Endothelial cell of umbilical vein (primary cell): ENCODE data around the gene RBMS1. TPM values are rescaled to one million over a fixed set of nuclear protein-coding genes. Genes with fewer than 3 reads are reported as not detected.

ENCODE experiments used
- BruUV-seq: library from RNA; stranded (reverse); fragments of 400-500 nt; replicated peaks from 2 replicates; lab custom pipeline; 2021; lab: Mats Ljungman, UMichigan
- CTCF ChIA-PET: fragments of 300-600, 350-600 bp; sonication (Branson Sonifier 250); formaldehyde crosslinking; loops from one replicate; lab custom pipeline; 2021; ENCODE audit warnings: antibody characterized with exemption, inconsistent platforms; lab: Charles Lee
- POLR2A ChIA-PET: fragments of 300-600, 350-600 bp; sonication (Branson Sonifier 250); formaldehyde crosslinking; loops from one replicate; lab custom pipeline; 2021; ENCODE audit warnings: antibody characterized with exemption, inconsistent platforms; lab: Charles Lee
- DNase-seq: peaks from one replicate; pipeline ENCODE4 v3.0.0-alpha.2; 2011; ENCODE audit warnings: low read depth, low spot score
- FAIRE-seq: peaks from 2 replicates; lab custom pipeline; 2011; peaks lifted over from hg19 to GRCh38; lab: Jason Lieb, UNC
- H2AFZ ChIP-seq: 2 replicates; pipeline ENCODE4 v1.6.0; 2012; ENCODE audit warnings: low read depth, low read length, control low read depth, inconsistent platforms
- H3K27ac ChIP-seq: 2 replicates; pipeline ENCODE4 v1.5.1; 2011; ENCODE audit warnings: low read depth, mild to moderate bottlenecking, control low read depth, low read length, moderate library complexity; ENCODE audit not compliant: insufficient read depth
- H3K27me3 ChIP-seq, 2 experiments: 2 replicates each; pipeline versions ENCODE4 v1.6.0 to v1.6.1; 2011; ENCODE audit warnings: low read length in 2 of 2, mixed read lengths in 1 of 2; ENCODE audit not compliant: control insufficient read depth in 2 of 2, insufficient read depth in 2 of 2
- H3K36me3 ChIP-seq, 2 experiments: 2 replicates in 1 of 2; 3 replicates in 1 of 2; pipeline ENCODE4 v1.5.1; 2011; ENCODE audit warnings: low read length in 2 of 2, mild to moderate bottlenecking in 1 of 2, moderate library complexity in 1 of 2; ENCODE audit not compliant: control insufficient read depth in 2 of 2, insufficient read depth in 2 of 2; ENCODE audit errors: extremely low read depth in 1 of 2
- H3K4me1 ChIP-seq: 3 replicates; pipeline ENCODE4 v1.5.1; 2011; ENCODE audit warnings: mild to moderate bottlenecking, low read length; ENCODE audit not compliant: control insufficient read depth, insufficient read depth; ENCODE audit errors: extremely low read depth
- H3K4me2 ChIP-seq: 2 replicates; pipeline ENCODE4 v1.6.1; 2011; ENCODE audit warnings: low read length, control low read depth, mixed read lengths; ENCODE audit not compliant: insufficient read depth
- H3K4me3 ChIP-seq, 3 experiments: fragments of 200-600 bp in 1 of 3; sonication (generic), shearing (Covaris generic) in 1 of 3; replicated peaks in 1 of 3; 2 replicates each; pipeline ENCODE4 v1.5.1; 2011 to 2016; ENCODE audit warnings: control low read depth in 3 of 3, low read length in 3 of 3, mild to moderate bottlenecking in 2 of 3, inconsistent platforms in 1 of 3, low read depth in 1 of 3, moderate library complexity in 1 of 3; ENCODE audit not compliant: insufficient read depth in 1 of 3
- H3K79me2 ChIP-seq: 2 replicates; pipeline ENCODE4 v1.6.0; 2012; ENCODE audit warnings: low read length, inconsistent platforms; ENCODE audit not compliant: control insufficient read depth, insufficient read depth
- H3K9ac ChIP-seq: replicated peaks from 2 replicates; pipeline ENCODE3; 2011; ENCODE audit warnings: low read length, control low read depth; ENCODE audit not compliant: insufficient read depth; ENCODE audit errors: extremely low read depth
- H3K9me1 ChIP-seq: replicated peaks from 3 replicates; pipeline ENCODE4 v1.6.0; 2011; ENCODE audit warnings: mild to moderate bottlenecking, low read length; ENCODE audit not compliant: control insufficient read depth, insufficient read depth; ENCODE audit errors: extremely low read depth
- H3K9me3 ChIP-seq: replicated peaks from 2 replicates; pipeline ENCODE4 v1.5.1; 2012; ENCODE audit warnings: low read length, inconsistent platforms; ENCODE audit not compliant: control insufficient read depth, insufficient read depth
- H4K20me1 ChIP-seq: replicated peaks from 2 replicates; pipeline ENCODE3; 2011; ENCODE audit warnings: mild to moderate bottlenecking, low read length; ENCODE audit not compliant: control insufficient read depth, insufficient read depth; ENCODE audit errors: extremely low read depth
- CTCF ChIP-seq, 2 donors: IDR thresholded peaks; 1 replicate in 1 of 2; 2 replicates in 1 of 2; pipeline ENCODE4 v1.5.1; 2011; ENCODE audit warnings: low read length in 2 of 2, mild to moderate bottlenecking in 2 of 2, moderate library complexity in 2 of 2, control low read depth in 1 of 2, inconsistent platforms in 1 of 2, low read depth in 1 of 2; ENCODE audit not compliant: insufficient read depth in 1 of 2; ENCODE audit errors: extremely low read depth in 1 of 2
- EZH2 ChIP-seq: IDR thresholded peaks from 2 replicates; pipeline ENCODE4 v1.6.1; 2012; ENCODE audit warnings: borderline replicate concordance, low read depth, mild to moderate bottlenecking, moderate library complexity, low read length, inconsistent platforms; ENCODE audit not compliant: severe bottlenecking
- FOS ChIP-seq: IDR thresholded peaks from 2 replicates; pipeline ENCODE4 v1.6.1; 2011; ENCODE audit warnings: mild to moderate bottlenecking, low read length, moderate library complexity, borderline replicate concordance; ENCODE audit not compliant: insufficient read depth
- GATA2 ChIP-seq: IDR thresholded peaks from 2 replicates; pipeline ENCODE4 v1.7.0; 2011; ENCODE audit warnings: low read depth, mild to moderate bottlenecking, moderate library complexity, mixed read lengths, low read length; ENCODE audit not compliant: insufficient read length, insufficient read depth
- JUN ChIP-seq: IDR thresholded peaks from 2 replicates; pipeline ENCODE4 v1.6.1; 2011; ENCODE audit warnings: borderline replicate concordance, low read depth; ENCODE audit not compliant: insufficient read length, insufficient read depth
- MAX ChIP-seq: IDR thresholded peaks from 2 replicates; pipeline ENCODE4 v1.6.1; 2011; ENCODE audit not compliant: insufficient read depth, insufficient read length
- MYC ChIP-seq: IDR thresholded peaks from one replicate; pipeline ENCODE4 v1.6.1; 2011; ENCODE audit warnings: mild to moderate bottlenecking, low read depth, low read length
- POLR2A ChIP-seq: IDR thresholded peaks from 2 replicates; pipeline ENCODE4 v1.6.1; 2012; ENCODE audit warnings: low read depth, mild to moderate bottlenecking, control low read depth, low read length
- POLR2AphosphoS5 ChIP-seq: IDR thresholded peaks from 2 replicates; pipeline ENCODE4 v1.6.1; 2012; ENCODE audit warnings: low read depth, mild to moderate bottlenecking, control low read depth, low read length, moderate library complexity; ENCODE audit not compliant: insufficient read depth
- dilution Hi-C: fragments of 300-500 bp; cut with MboI; formaldehyde crosslinking; loops from one replicate; pipeline ENCODE4 v1.15.0; 2019; ENCODE audit warnings: low sequenced_read_pairs; ENCODE audit not compliant: extremely low pct_ligation_motif_present
- intact Hi-C: fragments of 100-400 bp; cut with micrococcal nuclease; formaldehyde crosslinking; loops from one replicate; pipeline ENCODE4 v1.10.0; 2022
- polyA plus RNA-seq, 4 experiments: library from polyadenylated mRNA; depleted of rRNA in 3 of 4; stranded (reverse) in 3 of 4; unstranded in 1 of 4; fragments of >200 nt; gene quantifications; 2 replicates each; pipeline versions ENCODE4 v1.2.1 to v1.2.3, GENCODE V29; 2011 to 2012; ENCODE audit warnings: missing spikeins in 1 of 4
- total RNA-seq: library from RNA; stranded (reverse); gene quantifications from 2 replicates; pipeline ENCODE4 v1.2.3, GENCODE V29; 2021

Gene RBMS1
- total and polyA plus RNA-seq, 2 donors (not counting 3 experiments of a cell fraction or from before 2014, with no cell fraction given) = 60.0 to 93.3 TPM

GRCh38 chr2:160328811-160329527 is 164.6 kb downstream of the RBMS1 start:
- intact Hi-C loops (loop anchor here (5.0 kb wide), 1 partner anchor 338 kb away; no protein-coding TSS in a partner anchor), dilution Hi-C loops (no loop called here)
- POLR2A ChIA-PET = no interaction called here
- no peak overlapping the region for H3K9ac ChIP-seq
- H3K4me3 ChIP-seq = no peak overlapping the region
- no peak overlapping the region for H3K4me2 ChIP-seq
- no peak overlapping the region for H2AFZ ChIP-seq
- H3K9me3 ChIP-seq = no peaks in the 10 kb centered on the region
- TF ChIP-seq POLR2AphosphoS5 (no peak), GATA2 (no peak), EZH2 (no peak), MYC (no peak), POLR2A (no peak), CTCF (IDR thresholded peaks at IDR 0.05; ENCODE audit: extremely low read depth in 1 of 2, insufficient read depth in 1 of 2, low read depth in 1 of 2, low read length in 2 of 2) (no peak), JUN (no peak), FOS (no peak), MAX (no peak)
- FAIRE-seq (no peak), DNase-seq (no peak)
- H3K4me1 ChIP-seq = peaks cover 22% of the 10 kb centered on the region
- no peaks in the 10 kb centered on the region for H4K20me1 ChIP-seq
- CTCF ChIA-PET = interaction anchor here (1.3 to 1.5 kb wide), 2 partner anchors 100 to 641 kb away, joined by 3 to 4 read pairs; no protein-coding TSS in a partner anchor
- no TSS peak for BruUV-seq
- H3K27ac ChIP-seq = no peak overlapping the region
- H3K36me3 ChIP-seq = no peaks in the 10 kb centered on the region
- H3K9me1 ChIP-seq = no peaks in the 10 kb centered on the region
- H3K27me3 ChIP-seq = no peaks in the 10 kb centered on the region
- H3K79me2 ChIP-seq = peaks cover 93% of the 10 kb centered on the region
